IPS-NIHi7 (cell line): ENCODE measurements around the gene CDK5RAP2.
"Not testable (repeated sequence)": the region's sequence is repeated elsewhere in the genome, so short reads cannot be mapped to it uniquely, and the experiment has no call there.

Experiments
- DNase-seq: peaks from one replicate; pipeline ENCODE4 v3.0.0; 2012; ENCODE audit warnings: mixed read lengths; ENCODE audit errors: extremely low spot score

CDK5RAP2 gene

GRCh38 chr9:120580051-120580896 is at the start of gene CDK5RAP2:
TSS of gene CDK5RAP2 (minus strand) at chr9:120580167. CDS start at chr9:120579978, 189 bp downstream.
- DNase-seq: peak; percentile 96

- not testable (repeated sequence) for DNase-seq
Observed at GRCh38 chr9:120628925-120629497, 49.0 kb upstream of the CDK5RAP2 start.

- DNase-seq: no peak
Observed at GRCh38 chr9:120628207-120628924, 48.4 kb upstream of the CDK5RAP2 start.

GRCh38 chr9:120627073-120627472 is 47.1 kb upstream of the CDK5RAP2 start:
- no peak for DNase-seq

DNA sequence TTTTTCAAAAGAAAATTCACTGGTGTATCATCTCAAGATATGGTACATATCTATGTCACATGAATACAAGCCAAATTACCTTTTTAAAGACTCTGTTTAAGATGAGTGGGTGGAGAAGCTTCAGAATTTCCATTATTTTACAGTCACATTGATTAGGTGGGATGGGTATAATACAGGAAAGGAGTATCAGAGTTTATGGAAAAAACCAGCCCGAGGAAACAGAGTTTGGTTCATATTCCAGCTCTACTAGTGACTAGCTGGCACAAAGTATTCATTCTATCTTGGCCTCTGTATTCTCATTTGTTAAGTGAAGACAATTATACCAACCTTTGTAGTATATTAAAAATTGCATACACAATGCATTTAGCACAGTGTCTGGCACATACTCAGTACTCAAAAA is 46.5 kb upstream of the CDK5RAP2 start:
- no peak for DNase-seq

- DNase-seq: no peak
Observed at GRCh38 chr9:120625222-120625621, 45.3 kb upstream of the CDK5RAP2 start.

DNA sequence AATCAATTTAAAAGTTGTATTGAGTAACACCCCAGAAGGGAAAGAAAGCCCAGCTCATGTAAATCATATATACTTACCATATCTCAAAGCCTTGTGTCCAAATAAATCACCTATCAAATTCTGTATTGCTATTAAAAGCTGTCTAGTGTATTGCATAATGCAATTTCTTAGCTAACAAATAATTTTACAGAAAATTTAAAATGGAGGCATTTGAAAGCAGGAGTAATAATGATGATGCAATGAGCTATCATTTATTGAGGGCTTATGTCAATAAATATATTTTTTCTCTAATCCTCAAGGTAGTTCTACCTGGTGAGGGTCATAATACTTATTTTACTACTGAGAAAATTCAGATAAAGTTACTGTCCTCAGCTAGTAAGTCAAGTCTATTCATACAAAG is 42.8 kb upstream of the CDK5RAP2 start:
- no peak for DNase-seq

DNA sequence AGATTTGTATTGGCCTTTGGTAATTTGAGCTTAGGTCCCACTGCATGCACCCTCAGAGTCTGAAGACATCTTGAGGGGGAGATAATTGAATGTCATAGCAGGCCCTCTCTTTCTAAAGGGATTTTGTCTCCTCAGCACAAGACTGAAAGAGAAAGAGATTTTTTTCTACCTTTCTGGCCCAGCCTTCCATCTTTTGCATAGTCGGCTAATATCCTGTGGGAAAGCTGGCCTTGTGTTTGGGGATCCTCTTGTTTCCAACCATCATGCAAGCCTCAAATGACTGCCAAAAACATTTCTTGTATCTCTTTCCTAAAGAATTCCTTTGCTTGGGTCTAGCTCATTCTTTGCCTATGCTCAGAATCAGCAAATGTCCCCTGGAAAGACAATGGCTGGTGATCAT is 42.0 kb upstream of the CDK5RAP2 start:
- no peak for DNase-seq

- peak; percentile 71 for DNase-seq
Observed at GRCh38 chr9:120619751-120620655, 40.0 kb upstream of the CDK5RAP2 start.

GRCh38 chr9:120616966-120617935 is 37.3 kb upstream of the CDK5RAP2 start:
- DNase-seq: no peak

DNA sequence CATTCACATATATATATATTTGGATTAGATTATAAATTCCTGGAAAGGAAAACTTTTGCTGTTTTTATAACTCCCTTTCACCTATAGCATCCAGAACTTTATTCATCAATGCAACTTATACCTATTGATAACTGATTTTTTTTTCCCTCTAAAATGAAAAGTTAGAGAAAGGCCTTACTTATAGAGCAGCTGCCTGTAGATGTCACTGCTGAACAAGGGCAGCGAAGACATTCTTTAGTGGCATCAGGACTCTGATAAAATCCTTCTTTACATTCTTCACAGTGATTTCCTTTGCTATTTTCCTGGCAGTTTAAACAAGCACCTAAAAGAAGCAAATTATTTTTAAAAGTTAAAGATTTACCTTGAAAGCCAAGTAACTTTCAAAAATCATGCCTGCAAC is 32.3 kb upstream of the CDK5RAP2 start:
- no peak for DNase-seq

- no peak for DNase-seq
Observed at GRCh38 chr9:120611690-120612068, 31.7 kb upstream of the CDK5RAP2 start.

GRCh38 chr9:120610975-120611689 is 31.2 kb upstream of the CDK5RAP2 start:
- DNase-seq: no peak

DNA sequence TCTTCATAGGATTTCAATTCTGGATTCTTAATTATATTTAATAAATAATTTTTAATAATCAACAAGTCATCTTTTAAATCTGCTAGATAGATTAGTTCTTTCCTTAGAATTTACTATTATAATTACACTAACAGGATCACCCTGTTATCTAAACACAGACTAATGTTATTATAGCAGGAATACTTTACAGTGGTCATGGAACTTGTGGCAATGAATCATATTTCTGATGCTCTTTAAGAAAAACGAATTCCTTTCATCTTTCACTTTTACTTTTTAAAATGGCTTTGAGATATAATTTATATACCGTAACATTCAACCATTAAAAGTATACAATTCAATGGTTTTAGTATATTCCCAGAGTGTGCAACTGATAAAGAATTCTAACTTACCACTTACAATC is 29.7 kb upstream of the CDK5RAP2 start:
- DNase-seq: no peak

GRCh38 chr9:120608421-120608820 is 28.5 kb upstream of the CDK5RAP2 start:
- no peak for DNase-seq

GRCh38 chr9:120603591-120603990 is 23.6 kb upstream of the CDK5RAP2 start:
- DNase-seq: no peak

DNA sequence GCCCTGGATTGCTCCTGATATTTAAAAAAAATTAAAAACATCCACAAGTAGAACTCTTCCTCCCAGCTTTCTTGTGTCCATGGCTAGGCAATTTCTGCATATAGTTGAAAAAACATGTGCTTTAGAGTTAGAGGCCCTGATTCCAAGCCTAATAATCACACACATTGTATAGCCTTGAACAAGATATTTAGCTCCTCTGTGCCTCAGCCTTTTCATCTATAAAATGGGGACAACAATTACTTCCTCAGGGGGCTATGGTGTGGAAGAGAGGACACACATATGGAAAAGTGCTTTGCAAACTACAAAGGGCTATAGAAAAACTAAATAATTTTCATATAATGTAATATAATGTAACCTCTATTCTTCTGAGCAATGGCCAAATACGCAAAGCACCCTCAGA is 23.0 kb upstream of the CDK5RAP2 start:
- DNase-seq: no peak

DNA sequence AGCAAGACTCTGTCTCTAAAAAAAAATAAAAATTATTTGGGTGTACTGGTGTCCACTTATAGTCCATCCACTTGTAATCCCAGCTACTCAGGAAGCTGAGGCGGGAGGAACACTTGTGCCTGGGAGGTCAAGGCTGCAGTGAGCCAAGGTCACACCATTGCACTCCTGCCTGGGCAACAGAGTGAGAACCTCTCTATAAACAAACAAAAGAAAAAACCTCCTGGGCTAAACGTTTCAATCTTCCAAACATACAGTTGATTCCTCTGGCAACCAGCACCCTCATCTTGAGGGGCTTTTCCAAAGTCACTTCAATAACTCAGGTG is 13.9 kb upstream of the CDK5RAP2 start:
- DNase-seq: no peak

DNA sequence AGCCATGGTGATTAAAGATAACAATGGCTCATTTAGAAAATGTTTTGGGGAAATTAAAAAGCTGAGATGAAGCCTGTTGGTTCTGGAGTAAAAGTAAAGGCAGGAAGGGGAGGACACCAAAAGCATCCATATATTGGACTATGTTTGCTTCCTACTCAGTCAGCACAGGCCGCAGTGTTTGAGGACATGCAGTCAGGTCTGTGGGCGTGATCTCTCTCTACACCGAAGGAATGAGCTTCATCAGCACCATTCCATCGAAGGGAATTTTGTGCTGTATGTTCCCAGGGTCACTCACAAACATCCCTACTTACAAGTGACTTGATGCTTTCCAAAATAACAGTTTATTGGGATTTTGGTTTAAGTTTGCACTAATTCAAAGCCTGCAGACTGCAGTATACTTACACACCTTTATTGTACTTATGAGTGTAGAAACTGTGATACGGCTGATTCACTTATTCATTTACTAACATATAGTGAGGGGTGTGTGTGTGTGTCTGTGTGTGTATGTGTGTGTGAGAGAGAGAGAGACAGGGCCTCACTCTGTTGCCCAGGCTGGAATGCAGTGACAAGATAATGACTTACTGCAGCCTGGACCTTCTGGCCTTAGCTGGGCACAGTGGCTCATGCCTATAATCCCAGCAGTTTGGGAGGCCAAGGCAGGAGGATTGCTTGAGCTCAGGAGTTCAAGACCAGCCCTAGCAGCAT is 13.4 kb upstream of the CDK5RAP2 start:
- DNase-seq: no peak
